Keratinocyte (primary cell): Measurements from ENCODE around the gene GRK5. TPM values are rescaled to one million over a fixed set of nuclear protein-coding genes. Genes with fewer than 3 reads are reported as not detected.

Experiments used
- DNase-seq: peaks from one replicate; pipeline ENCODE4 v3.0.0-alpha.2; 2011; ENCODE audit warnings: low read depth, missing footprints, low spot score
- FAIRE-seq: peaks from 2 replicates; lab custom pipeline; 2011; peaks lifted over from hg19 to GRCh38; lab: Jason Lieb, UNC
- H2AFZ ChIP-seq: 2 replicates; pipeline ENCODE4 v1.6.0; 2012; ENCODE audit warnings: low read length, control low read depth, inconsistent platforms; ENCODE audit not compliant: control insufficient read depth
- H3K27ac ChIP-seq: 2 replicates; pipeline ENCODE4 v1.5.1; 2011; ENCODE audit warnings: low read length; ENCODE audit not compliant: control insufficient read depth, insufficient read depth
- H3K27me3 ChIP-seq: 3 replicates; pipeline ENCODE4 v1.6.0; 2011; ENCODE audit warnings: low read length; ENCODE audit not compliant: control insufficient read depth, insufficient read depth; ENCODE audit errors: extremely low read depth
- H3K36me3 ChIP-seq, 2 experiments: 2 replicates in 1 of 2; 3 replicates in 1 of 2; pipeline ENCODE4 v1.5.1; 2011; ENCODE audit warnings: low read length in 2 of 2, mild to moderate bottlenecking in 1 of 2; ENCODE audit not compliant: control insufficient read depth in 2 of 2, insufficient read depth in 2 of 2; ENCODE audit errors: extremely low read depth in 1 of 2
- H3K4me1 ChIP-seq: 3 replicates; pipeline ENCODE4 v1.5.1; 2011; ENCODE audit warnings: low read length; ENCODE audit not compliant: control insufficient read depth, insufficient read depth; ENCODE audit errors: extremely low read depth
- H3K4me2 ChIP-seq: 3 replicates; pipeline ENCODE4 v1.6.0; 2011; ENCODE audit warnings: low read depth, low read length; ENCODE audit not compliant: control insufficient read depth, insufficient read depth; ENCODE audit errors: extremely low read depth
- H3K4me3 ChIP-seq, 3 experiments: fragments of 200-600 bp in 1 of 3; sonication (generic) in 1 of 3; 2 replicates in 2 of 3; 3 replicates in 1 of 3; pipeline ENCODE4 v1.5.1; 2011 to 2016; ENCODE audit warnings: low read length in 3 of 3, mild to moderate bottlenecking in 3 of 3, control low read depth in 2 of 3, inconsistent platforms in 1 of 3, low read depth in 1 of 3, mixed read lengths in 1 of 3, mixed run types in 1 of 3, moderate library complexity in 1 of 3; ENCODE audit not compliant: control insufficient read depth in 2 of 3, insufficient read depth in 2 of 3; ENCODE audit errors: extremely low read depth in 1 of 3
- H3K79me2 ChIP-seq: 2 replicates; pipeline ENCODE4 v1.6.0; 2012; ENCODE audit warnings: low read length; ENCODE audit not compliant: control insufficient read depth, insufficient read depth
- H3K9ac ChIP-seq: 3 replicates; pipeline ENCODE4 v1.6.0; 2011; ENCODE audit warnings: low read length; ENCODE audit not compliant: control insufficient read depth, insufficient read depth; ENCODE audit errors: extremely low read depth
- H3K9me1 ChIP-seq: 3 replicates; pipeline ENCODE4 v1.6.0; 2011; ENCODE audit warnings: low read length; ENCODE audit not compliant: control insufficient read depth, insufficient read depth; ENCODE audit errors: extremely low read depth
- H3K9me3 ChIP-seq: 2 replicates; pipeline ENCODE4 v1.5.1; 2012; ENCODE audit warnings: low read depth, low read length; ENCODE audit not compliant: control insufficient read depth
- H4K20me1 ChIP-seq: 3 replicates; pipeline ENCODE4 v1.6.0; 2011; ENCODE audit warnings: low read length; ENCODE audit not compliant: control insufficient read depth, insufficient read depth; ENCODE audit errors: extremely low read depth
- EZH2 ChIP-seq: IDR thresholded peaks from one replicate; pipeline ENCODE4 v1.6.1; 2012; ENCODE audit warnings: inconsistent platforms, mild to moderate bottlenecking, low read length, moderate library complexity
- dilution Hi-C: fragments of 300-500 bp; cut with MboI; formaldehyde crosslinking; loops from one replicate; pipeline ENCODE4 v1.7.0; 2020; ENCODE audit warnings: low sequenced_read_pairs; ENCODE audit not compliant: extremely low pct_ligation_motif_present
- polyA plus RNA-seq, 5 experiments: library from polyadenylated mRNA; depleted of rRNA in 3 of 5; stranded (reverse) in 3 of 5; stranded (forward) in 1 of 5; unstranded in 1 of 5; fragments of >200 nt; gene quantifications; 1 replicate in 1 of 5; 2 replicates in 3 of 5; 3 replicates in 1 of 5; pipeline versions ENCODE4 v1.2.1 to v1.2.3, GENCODE V29; 2011 to 2012; ENCODE audit warnings: missing spikeins in 2 of 5, low read depth in 1 of 5, low replicate concordance in 1 of 5
- TF ChIP-seq, protein P1 (sequence below), 3 experiments: IDR thresholded peaks in 1 of 3; conservative IDR thresholded peaks in 1 of 3; optimal IDR thresholded peaks in 1 of 3; 2 replicates in 2 of 3; 3 replicates in 1 of 3; pipeline versions ENCODE3 to v1.5.1; 2011; ENCODE audit warnings: low read length in 3 of 3, mild to moderate bottlenecking in 3 of 3, moderate library complexity in 2 of 3, control low read depth in 1 of 3, inconsistent platforms in 1 of 3; ENCODE audit not compliant: insufficient read depth in 2 of 3; ENCODE audit errors: extremely low read depth in 1 of 3

Gene GRK5
- polyA plus RNA-seq, 1 donor (not counting 4 experiments of a cell fraction or from before 2014, with no cell fraction given) = 7.6 TPM

DNA sequence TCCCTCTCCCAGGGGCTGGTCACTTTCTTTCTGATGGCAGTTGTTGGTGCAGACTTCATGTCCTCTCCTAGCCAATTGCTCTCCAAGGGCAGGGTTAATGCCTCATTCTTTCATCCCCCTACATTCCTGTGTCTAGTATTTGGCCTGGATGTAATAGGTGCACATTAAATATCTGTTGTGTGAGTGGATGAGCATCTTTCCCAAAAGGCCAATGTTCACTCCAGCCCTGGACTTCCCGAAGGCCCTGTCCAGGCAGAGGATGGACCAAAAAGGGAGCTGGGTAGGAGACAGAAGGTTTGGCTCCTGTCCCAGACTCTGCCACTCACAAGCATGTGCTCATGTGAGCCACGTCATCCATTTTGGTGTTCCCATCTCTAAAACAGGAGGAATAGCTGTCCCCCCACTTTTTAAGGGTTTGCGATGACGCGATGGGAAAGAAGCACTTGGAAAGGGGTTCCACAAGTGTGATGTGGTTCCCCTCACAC lies 287.7 kb downstream of the GRK5 start:
- no peaks in the 10 kb centered on the region for H4K20me1 ChIP-seq
- H3K9me1 ChIP-seq = no peaks in the 10 kb centered on the region
- peaks cover 2 to 5% of the 10 kb centered on the region in 2 experiments for H3K36me3 ChIP-seq
- FAIRE-seq (no peak), DNase-seq (no peak)
- no peaks in the 10 kb centered on the region for H3K27me3 ChIP-seq
- H3K79me2 ChIP-seq = no peaks in the 10 kb centered on the region
- H3K4me1 ChIP-seq = no peaks in the 10 kb centered on the region
- no peak overlapping the region for H3K27ac ChIP-seq
- H3K4me2 ChIP-seq = no peak overlapping the region
- dilution Hi-C loops = no loop called here
- no peak overlapping the region for H3K9ac ChIP-seq
- H2AFZ ChIP-seq = no peak overlapping the region
- TF ChIP-seq EZH2 = no peak
- TF ChIP-seq, protein P1, sequence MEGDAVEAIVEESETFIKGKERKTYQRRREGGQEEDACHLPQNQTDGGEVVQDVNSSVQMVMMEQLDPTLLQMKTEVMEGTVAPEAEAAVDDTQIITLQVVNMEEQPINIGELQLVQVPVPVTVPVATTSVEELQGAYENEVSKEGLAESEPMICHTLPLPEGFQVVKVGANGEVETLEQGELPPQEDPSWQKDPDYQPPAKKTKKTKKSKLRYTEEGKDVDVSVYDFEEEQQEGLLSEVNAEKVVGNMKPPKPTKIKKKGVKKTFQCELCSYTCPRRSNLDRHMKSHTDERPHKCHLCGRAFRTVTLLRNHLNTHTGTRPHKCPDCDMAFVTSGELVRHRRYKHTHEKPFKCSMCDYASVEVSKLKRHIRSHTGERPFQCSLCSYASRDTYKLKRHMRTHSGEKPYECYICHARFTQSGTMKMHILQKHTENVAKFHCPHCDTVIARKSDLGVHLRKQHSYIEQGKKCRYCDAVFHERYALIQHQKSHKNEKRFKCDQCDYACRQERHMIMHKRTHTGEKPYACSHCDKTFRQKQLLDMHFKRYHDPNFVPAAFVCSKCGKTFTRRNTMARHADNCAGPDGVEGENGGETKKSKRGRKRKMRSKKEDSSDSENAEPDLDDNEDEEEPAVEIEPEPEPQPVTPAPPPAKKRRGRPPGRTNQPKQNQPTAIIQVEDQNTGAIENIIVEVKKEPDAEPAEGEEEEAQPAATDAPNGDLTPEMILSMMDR (optimal IDR thresholded peaks at IDR 0.05 in 1 of 3, IDR thresholded peaks at IDR 0.05 in 1 of 3, conservative IDR thresholded peaks at IDR 0.05 in 1 of 3; ENCODE audit: extremely low read depth in 1 of 3, insufficient read depth in 2 of 3, low read length in 3 of 3) = no peak
- H3K9me3 ChIP-seq = no peaks in the 10 kb centered on the region
- no peak overlapping the region for H3K4me3 ChIP-seq

DNA sequence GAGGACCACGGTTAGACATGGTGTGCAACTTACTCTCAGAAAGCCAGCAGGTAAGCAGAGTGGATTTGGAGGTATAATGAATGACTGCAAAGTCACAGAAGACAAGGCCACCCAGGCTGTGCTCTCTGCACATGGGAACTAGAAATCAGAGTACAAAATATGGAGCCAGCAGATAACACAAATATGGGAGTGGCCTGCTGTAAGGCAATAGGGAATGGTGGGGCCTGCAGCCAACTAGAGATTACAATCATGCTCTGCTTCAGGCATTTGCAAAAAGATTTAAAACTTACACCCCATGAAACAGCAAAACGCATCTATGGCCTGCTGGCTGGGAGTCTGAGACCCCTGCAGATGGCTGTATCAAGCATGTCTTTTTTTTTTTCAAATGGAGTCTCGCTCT lies 288.2 kb downstream of the GRK5 start:
- peaks cover 2 to 5% of the 10 kb centered on the region in 2 experiments for H3K36me3 ChIP-seq
- H3K27ac ChIP-seq = no peak overlapping the region
- no peaks in the 10 kb centered on the region for H3K4me1 ChIP-seq
- H3K9me1 ChIP-seq = no peaks in the 10 kb centered on the region
- H3K27me3 ChIP-seq = no peaks in the 10 kb centered on the region
- H3K79me2 ChIP-seq = no peaks in the 10 kb centered on the region
- FAIRE-seq (no peak), DNase-seq (no peak)
- TF ChIP-seq, protein P1 (optimal IDR thresholded peaks at IDR 0.05 in 1 of 3, IDR thresholded peaks at IDR 0.05 in 1 of 3, conservative IDR thresholded peaks at IDR 0.05 in 1 of 3; ENCODE audit: extremely low read depth in 1 of 3, insufficient read depth in 2 of 3, low read length in 3 of 3) = no peak
- no peak for TF ChIP-seq EZH2
- H3K4me3 ChIP-seq = no peak overlapping the region
- no peak overlapping the region for H3K9ac ChIP-seq
- no peaks in the 10 kb centered on the region for H3K9me3 ChIP-seq
- no peaks in the 10 kb centered on the region for H4K20me1 ChIP-seq
- no peak overlapping the region for H3K4me2 ChIP-seq
- no peak overlapping the region for H2AFZ ChIP-seq
- dilution Hi-C loops = no loop called here
